Stomach (tissue), 9 donors: ENCODE data around the gene CTNNA3. TPM values are rescaled to one million over a fixed set of nuclear protein-coding genes. Genes with fewer than 3 reads are reported as not detected.

ENCODE experiments used
- DNase-seq, 2 donors: peaks; one replicate each; pipeline versions ENCODE4 v3.0.0 to v3.0.0-alpha.2; 2013 to 2019
- H3K27ac ChIP-seq, 5 donors: fragments of 200-600 bp in 4 of 5; sonication (generic) in 4 of 5; one replicate each; pipeline ENCODE4 v1.5.1; 2013 to 2019; ENCODE audit warnings: mild to moderate bottlenecking in 1 of 5, moderate library complexity in 1 of 5
- H3K27me3 ChIP-seq, 3 donors: fragments of 200-600 bp; sonication (generic); one replicate each; pipeline ENCODE4 v1.5.1; 2017 to 2019; ENCODE audit warnings: mixed run types in 1 of 3
- H3K36me3 ChIP-seq, 4 donors: fragments of 200-600 bp; sonication (generic); 1 replicate in 3 of 4; 2 replicates in 1 of 4; pipeline ENCODE4 v1.5.1; 2016 to 2019
- H3K4me1 ChIP-seq, 4 donors: fragments of 200-600 bp; sonication (generic); one replicate each; pipeline ENCODE4 v1.5.1; 2016 to 2019
- H3K4me3 ChIP-seq, 4 donors: fragments of 200-600 bp; sonication (generic) in 3 of 4; one replicate each; pipeline ENCODE4 v1.5.1; 2016 to 2019; ENCODE audit warnings: mild to moderate bottlenecking in 1 of 4
- H3K9me3 ChIP-seq, 4 donors: fragments of 200-600 bp; sonication (generic); one replicate each; pipeline ENCODE4 v1.5.1; 2016 to 2019
- CTCF ChIP-seq, 7 experiments: fragments of 450-650 bp in 4 of 7; fragments of 200-600 bp in 3 of 7; sonication (generic) in 3 of 7; IDR thresholded peaks; one replicate each; pipeline ENCODE4 v1.5.1; 2016 to 2019; ENCODE audit warnings: antibody characterized with exemption in 7 of 7, control low read depth in 2 of 7, mild to moderate bottlenecking in 1 of 7
- EP300 ChIP-seq: sonication (generic); formaldehyde crosslinking; IDR thresholded peaks from one replicate; pipeline ENCODE4 v1.6.1; 2017; ENCODE audit warnings: antibody characterized with exemption
- POLR2A ChIP-seq, 4 donors: fragments of 450-650 bp; IDR thresholded peaks; one replicate each; pipeline ENCODE4 v1.6.1; 2016; ENCODE audit warnings: antibody characterized with exemption in 4 of 4, control low read depth in 2 of 4, mild to moderate bottlenecking in 1 of 4, moderate library complexity in 1 of 4
- POLR2AphosphoS5 ChIP-seq, 3 donors: sonication (generic); formaldehyde crosslinking; IDR thresholded peaks; one replicate each; pipeline ENCODE4 v1.6.1; 2016; ENCODE audit warnings: antibody characterized with exemption in 3 of 3
- WGBS, 5 donors: extraction: QIAGEN DNeasy Blood & Tissue Kit in 3 of 5; methylation state at CpG; one replicate each; pipeline versions ENCODE4 v1.1.5 to v1.1.7; 2013 to 2018; 5-methylcytosine and 5-hydroxymethylcytosine counted together
- intact Hi-C: fragments of 100-400 bp; cut with DNase I; formaldehyde crosslinking; loops from one replicate; pipeline ENCODE4 v1.15.1; 2023; ENCODE audit warnings: low total_unique reads
- polyA plus RNA-seq, 3 donors: library from polyadenylated mRNA; stranded (reverse); fragments of 200-250 nt; gene quantifications; one replicate each; pipeline ENCODE4 v1.2.3, GENCODE V29; 2013
- total RNA-seq, 5 donors: library from RNA; depleted of rRNA; stranded (reverse); fragments of >200 nt; gene quantifications; one replicate each; pipeline versions ENCODE4 v1.1.0 to v1.2.3, GENCODE V29; 2014 to 2016
- donor health status: healthy with polysubstance abuse.
- donor health status: Bipolar disorder and iron deficiency.
- donor health status: healthy.

CTNNA3 gene
- total and polyA plus RNA-seq, 8 donors = 0.14 to 46.1 (median 12.9) TPM; not detected in 2

DNA sequence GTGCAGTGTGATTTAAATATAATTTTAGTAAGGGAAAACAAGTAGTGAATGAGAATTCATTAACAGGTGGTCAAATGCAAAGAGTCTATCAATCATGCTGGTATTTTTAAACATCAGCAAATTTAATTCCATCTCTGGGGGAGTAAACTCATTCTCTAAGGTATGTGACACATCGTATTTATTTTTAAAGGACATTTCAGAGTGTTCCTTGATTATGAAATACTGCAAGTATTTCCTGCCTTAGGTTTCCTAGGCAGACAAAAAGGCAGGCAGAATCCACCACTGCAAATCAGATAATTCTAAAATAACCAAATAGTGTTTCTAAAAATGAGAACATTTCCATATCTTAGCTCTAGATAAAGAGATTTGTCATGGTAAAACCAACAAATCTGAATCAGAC, 576.3 kb downstream of the CTNNA3 start:
- Histone ChIP-seq H3K36me3 (no peaks in the 10 kb centered on the region), H3K9me3 (no peaks in the 10 kb centered on the region), H3K4me3 (no peak overlapping the region), H3K27me3 (no peaks in the 10 kb centered on the region), H3K27ac (no peak overlapping the region), H3K4me1 (no peaks in the 10 kb centered on the region)
- WGBS, 5 donors = 34 to 53% (median 40%) methylated on average over 1 of the region's 1 CpG
- no peak for DNase-seq
- intact Hi-C loops = no loop called here
- TF ChIP-seq EP300 (no peak), CTCF (IDR thresholded peaks at IDR 0.05) (no peak), POLR2A (IDR thresholded peaks at IDR 0.05) (no peak), POLR2AphosphoS5 (IDR thresholded peaks at IDR 0.05) (no peak)

DNA sequence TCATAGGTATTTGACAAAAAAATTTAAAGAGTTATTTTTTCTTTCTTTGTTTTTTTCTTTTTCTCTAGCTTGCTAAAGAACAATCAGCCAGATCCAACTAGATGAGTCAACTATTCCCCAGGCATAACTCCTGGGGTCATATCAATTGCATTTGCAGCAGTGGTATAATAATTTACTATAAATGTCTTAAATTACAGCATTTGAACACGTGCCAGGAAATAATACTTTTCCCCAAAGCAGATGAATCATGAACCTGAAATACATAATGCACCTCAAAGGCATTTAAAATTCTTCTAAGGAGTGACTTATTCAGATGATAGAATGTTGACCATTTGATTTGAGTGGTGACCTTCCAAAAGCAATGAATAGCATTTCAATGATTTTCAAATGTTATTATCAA, 580.0 kb downstream of the CTNNA3 start:
- Histone ChIP-seq H3K4me1 (no peaks in the 10 kb centered on the region), H3K36me3 (no peaks in the 10 kb centered on the region), H3K9me3 (no peaks in the 10 kb centered on the region), H3K27ac (no peak overlapping the region), H3K27me3 (no peaks in the 10 kb centered on the region), H3K4me3 (no peak overlapping the region)
- no peak for DNase-seq
- intact Hi-C loops = no loop called here
- TF ChIP-seq POLR2AphosphoS5 (IDR thresholded peaks at IDR 0.05) = no peak
- TF ChIP-seq EP300 = no peak
- TF ChIP-seq POLR2A (IDR thresholded peaks at IDR 0.05) = no peak
- TF ChIP-seq CTCF (IDR thresholded peaks at IDR 0.05) = no peak
- WGBS, 5 donors = 43 to 62% (median 56%) methylated on average over 1 of the region's 1 CpG

GRCh38 chr10:67114945-67115344, 581.0 kb downstream of the CTNNA3 start:
- DNase-seq = peak in 1 of 2 donors; percentile 58
- WGBS, 5 donors = 30 to 58% (median 43%) methylated on average over 2 of the region's 2 CpGs
- Histone ChIP-seq H3K27ac (no peak overlapping the region), H3K4me3 (no peak overlapping the region), H3K9me3 (no peaks in the 10 kb centered on the region), H3K27me3 (no peaks in the 10 kb centered on the region), H3K4me1 (no peaks in the 10 kb centered on the region), H3K36me3 (no peaks in the 10 kb centered on the region)
- TF ChIP-seq POLR2A (IDR thresholded peaks at IDR 0.05) (no peak), EP300 (no peak), POLR2AphosphoS5 (IDR thresholded peaks at IDR 0.05) (peak in 1 of 3 donors; percentile 37)
- intact Hi-C loops = no loop called here

DNA sequence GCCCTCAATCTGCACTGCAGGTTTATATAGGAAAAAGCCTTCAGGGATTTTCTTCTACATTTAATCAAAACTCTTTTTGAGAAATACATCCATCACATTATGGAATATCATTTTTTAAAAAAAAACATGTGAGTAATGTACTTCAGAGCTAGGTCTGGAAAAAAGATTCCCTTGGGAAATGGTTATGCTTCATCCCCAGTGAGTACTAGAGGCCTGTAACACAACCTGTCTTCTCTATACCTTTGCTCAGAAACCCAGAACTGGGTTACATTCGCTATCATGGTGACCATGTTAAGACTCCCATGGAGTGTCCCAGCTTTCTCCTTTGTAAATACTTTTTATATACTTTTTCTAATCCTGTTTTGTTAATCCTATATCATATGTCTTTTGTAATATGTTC, 583.2 kb downstream of the CTNNA3 start:
- H3K9me3 ChIP-seq = no peaks in the 10 kb centered on the region
- intact Hi-C loops = no loop called here
- no peak overlapping the region for H3K4me3 ChIP-seq
- no peak overlapping the region for H3K27ac ChIP-seq
- H3K4me1 ChIP-seq = no peaks in the 10 kb centered on the region
- TF ChIP-seq POLR2AphosphoS5 (IDR thresholded peaks at IDR 0.05) (no peak), EP300 (no peak), CTCF (IDR thresholded peaks at IDR 0.05) (no peak), POLR2A (IDR thresholded peaks at IDR 0.05) (no peak)
- DNase-seq = no peak
- 75 to 97% (median 91%) methylated on average over 1 of the region's 1 CpG for WGBS, 5 donors
- no peaks in the 10 kb centered on the region for H3K27me3 ChIP-seq
- no peaks in the 10 kb centered on the region for H3K36me3 ChIP-seq

GRCh38 chr10:67110286-67110685, 585.7 kb downstream of the CTNNA3 start:
- TF ChIP-seq POLR2AphosphoS5 (IDR thresholded peaks at IDR 0.05) (no peak), EP300 (no peak), CTCF (IDR thresholded peaks at IDR 0.05) (no peak), POLR2A (IDR thresholded peaks at IDR 0.05) (no peak)
- DNase-seq = peak in 1 of 2 donors; percentile 9
- Histone ChIP-seq H3K9me3 (no peaks in the 10 kb centered on the region), H3K4me3 (no peak overlapping the region), H3K4me1 (no peaks in the 10 kb centered on the region), H3K36me3 (no peaks in the 10 kb centered on the region), H3K27ac (no peak overlapping the region), H3K27me3 (no peaks in the 10 kb centered on the region)
- intact Hi-C loops = no loop called here
